NT2/D1 (cell line): ENCODE data around the gene OR2S2.

Source experiments
- SUZ12 ChIP-seq: IDR thresholded peaks from 2 replicates; pipeline ENCODE4 v1.6.1; 2011; ENCODE audit not compliant: insufficient read length, insufficient read depth; ENCODE audit errors: extremely low read depth
- YY1 ChIP-seq: IDR thresholded peaks from 2 replicates; pipeline ENCODE4 v1.6.1; 2011; ENCODE audit not compliant: insufficient read length, insufficient read depth
- ZNF274 ChIP-seq: IDR thresholded peaks from 2 replicates; pipeline ENCODE4 v1.6.1; 2011; ENCODE audit warnings: mild to moderate bottlenecking, low read depth, low read length

- TF ChIP-seq ZNF274 (no peak), SUZ12 (no peak), YY1 (no peak)
Observed at GRCh38 chr9:35998333-35998732, 40.4 kb upstream of the OR2S2 start.
